CD4-positive, alpha-beta T cell treated with Interleukin-15 for 1 hour (primary cell): ENCODE data around the gene SH3BP5L.

Experiments
- DNase-seq: peaks from one replicate; pipeline ENCODE4 v3.0.0-alpha.2; 2020

Gene SH3BP5L

DNA sequence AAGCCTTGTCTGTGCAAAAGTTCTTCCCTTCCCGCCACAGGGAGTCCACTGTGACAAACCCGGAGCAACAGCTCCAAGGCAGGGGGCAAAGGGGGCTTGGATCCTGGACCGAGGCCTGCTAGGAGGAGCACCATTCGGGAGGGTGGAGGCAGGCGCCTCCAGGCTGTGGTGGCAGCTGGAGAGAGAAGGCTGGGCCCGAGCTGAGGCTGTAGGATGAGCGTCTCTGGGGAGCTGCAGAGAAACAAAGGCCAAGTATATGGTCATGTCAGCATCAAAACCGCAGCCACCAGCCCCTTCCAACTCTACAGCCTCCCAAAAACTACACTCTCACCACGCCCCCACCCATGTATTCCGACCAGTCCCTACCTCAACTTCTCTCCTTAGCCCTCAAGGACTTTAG lies 579 bp downstream of the SH3BP5L start:
- DNase-seq: no peak

DNA sequence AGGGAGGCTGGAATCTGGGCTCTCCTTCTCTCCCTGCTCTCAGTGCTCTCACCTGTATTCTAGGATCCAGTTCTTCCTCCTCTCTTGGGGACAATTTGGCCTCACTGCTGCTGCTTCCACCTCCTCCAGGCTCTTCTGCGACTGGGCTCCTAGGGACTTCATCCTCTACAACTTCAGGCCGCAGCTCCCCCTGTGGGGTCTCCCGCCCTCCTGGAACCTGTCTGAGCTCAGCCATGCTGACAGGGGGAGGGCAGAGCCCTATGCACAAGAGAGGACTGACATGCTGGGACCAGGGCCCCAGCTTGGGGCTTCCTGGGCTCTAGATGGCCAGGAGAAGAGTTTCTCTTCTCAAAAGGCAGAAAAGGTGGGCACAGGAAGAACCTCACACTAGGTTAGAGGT lies 1.0 kb downstream of the SH3BP5L start:
- DNase-seq: peak; percentile 5

DNA sequence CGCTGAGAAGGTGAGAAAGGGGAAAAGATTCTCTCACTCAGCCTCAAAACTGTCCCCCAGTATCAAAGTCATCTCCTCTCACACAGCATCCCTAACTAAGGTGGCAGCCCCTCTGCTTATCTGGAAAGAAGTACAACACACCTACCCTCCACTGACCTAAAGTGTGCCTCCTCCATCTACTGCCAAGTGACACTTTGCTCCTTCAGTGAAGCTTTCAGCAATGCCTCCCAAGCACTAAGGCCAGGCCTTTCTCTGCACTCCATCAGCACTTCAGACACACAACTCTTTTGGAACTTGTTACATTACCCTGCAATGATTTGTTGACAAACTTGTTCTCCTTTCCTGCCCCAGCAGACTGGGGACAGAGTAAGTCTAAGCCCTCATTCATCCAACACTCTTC lies 1.4 kb downstream of the SH3BP5L start:
- no peak for DNase-seq

DNA sequence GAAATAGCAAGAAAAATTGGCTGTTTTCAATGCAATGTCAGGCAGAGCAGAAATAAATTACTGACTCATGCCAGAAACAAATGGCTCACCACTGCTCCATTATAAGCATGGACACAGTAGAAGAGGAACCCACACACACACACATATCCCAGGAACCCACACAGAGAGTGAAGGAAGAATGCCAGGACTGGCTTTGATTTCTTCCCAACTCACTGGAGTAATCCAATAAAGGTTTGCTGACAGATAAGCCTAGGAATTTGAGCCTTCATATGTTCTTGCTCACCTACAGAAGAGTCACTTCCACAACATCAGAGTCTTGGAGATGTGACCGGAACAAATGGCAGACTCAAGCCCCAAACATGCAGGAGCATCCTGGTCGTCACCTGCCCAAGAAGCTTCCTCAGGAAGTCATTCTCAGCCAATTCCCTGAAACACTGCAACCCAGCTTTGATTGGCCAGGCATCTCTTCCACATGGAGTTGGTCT lies 2.2 kb downstream of the SH3BP5L start:
- DNase-seq: no peak

DNA sequence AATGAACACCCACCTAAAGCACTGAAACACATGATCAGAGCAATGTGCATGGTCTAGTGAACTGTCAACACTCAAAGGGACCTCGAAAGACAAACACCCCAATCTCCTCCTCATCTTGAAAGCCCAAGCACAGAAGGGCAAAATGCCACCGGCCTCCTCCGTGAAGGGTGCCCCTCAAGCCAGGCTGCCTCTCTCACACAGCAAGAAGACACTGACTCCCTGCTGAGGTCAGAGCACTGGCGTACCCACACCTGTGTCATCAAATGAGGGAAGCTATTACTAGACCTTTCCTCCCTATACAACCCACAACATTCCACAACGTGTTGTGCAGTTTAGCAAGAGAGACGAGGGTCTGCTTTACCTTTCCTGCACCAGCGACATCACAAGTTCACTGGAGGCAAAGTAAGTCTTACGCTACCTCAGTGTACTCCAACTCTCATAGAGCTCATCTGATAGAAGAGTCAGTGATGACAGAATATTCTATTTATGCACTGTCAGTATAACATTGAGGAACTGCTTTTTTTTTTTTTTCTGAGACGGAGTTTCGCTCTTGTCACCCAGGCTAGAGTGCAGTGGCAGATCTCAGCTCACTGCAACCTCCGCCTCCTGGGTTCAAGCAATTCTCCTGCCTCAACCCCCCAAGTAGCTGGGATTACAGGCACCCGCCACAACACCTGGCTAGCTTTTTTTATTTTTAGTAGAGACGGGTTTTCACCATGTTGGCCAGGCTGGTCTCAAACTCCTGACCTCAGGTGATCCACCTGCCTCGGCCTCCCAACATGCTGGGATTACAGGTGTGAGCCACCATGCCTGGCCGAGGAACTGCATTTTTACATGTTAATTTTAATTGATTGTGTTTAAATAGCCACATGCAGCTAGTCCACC lies 3.3 kb downstream of the SH3BP5L start:
- no peak for DNase-seq

DNA sequence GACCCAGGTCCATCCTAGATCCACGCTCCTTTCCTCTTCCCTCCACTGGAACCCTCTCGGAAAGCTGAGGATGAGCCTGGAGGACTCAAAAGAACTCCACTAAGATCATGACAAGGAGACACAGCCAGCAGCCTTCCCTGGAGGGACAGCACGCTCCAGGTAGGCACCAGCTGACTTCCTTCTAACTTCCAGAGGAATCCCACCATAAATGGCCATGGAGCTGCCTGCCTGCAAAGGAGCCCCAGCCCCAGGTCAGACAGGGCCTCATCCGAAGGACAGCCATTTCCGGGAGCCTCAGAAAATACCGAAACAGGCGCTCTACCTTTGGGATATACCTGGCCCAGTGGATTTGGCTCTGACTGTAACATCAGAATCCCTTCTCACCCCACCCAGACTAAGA lies 4.1 kb downstream of the SH3BP5L start:
- no peak for DNase-seq

DNA sequence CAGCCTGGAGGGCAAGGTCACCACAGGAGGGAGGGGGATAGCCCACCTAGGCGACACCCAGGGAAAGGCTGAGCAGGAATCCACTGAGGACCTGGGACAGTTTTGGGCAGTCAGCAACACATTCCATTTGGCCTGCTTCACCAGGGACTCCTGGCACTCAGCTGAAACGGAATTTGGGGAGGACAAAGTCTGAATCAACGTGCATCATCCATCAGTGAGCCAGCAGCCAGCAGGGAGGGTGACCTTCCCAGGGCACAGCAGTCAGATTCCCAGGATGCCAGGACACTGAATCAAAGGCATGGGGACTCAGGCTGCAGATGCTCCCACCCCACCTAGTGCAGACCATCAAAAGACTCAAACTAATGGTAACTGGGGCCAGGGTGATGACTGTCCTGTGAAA lies 4.6 kb downstream of the SH3BP5L start:
- DNase-seq: no peak

DNA sequence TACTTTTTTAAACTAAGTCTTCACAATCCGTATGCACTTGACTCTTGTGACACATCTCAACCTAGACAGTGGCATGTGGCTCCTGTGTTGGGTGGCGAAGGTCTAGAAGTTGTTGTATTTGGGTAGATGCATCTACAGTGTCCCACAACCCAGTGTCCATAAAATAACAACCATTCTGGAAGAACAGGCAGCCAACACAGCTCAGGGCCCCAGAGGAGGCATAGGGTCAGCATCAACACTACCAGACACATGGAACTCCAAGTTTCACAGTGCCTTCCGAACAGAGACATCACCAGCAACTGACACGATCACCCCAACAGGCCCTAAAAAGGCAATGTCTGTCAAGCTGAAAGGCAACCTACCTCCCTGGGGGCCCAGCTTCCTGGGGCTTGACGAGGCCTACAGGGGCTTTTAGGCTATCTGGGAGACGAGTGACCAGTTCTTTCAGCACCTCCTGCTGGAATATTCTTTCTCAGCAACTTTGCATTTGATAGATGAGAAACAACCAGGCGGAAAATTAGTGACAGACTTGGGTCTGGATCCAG lies 5.6 kb downstream of the SH3BP5L start:
- no peak for DNase-seq

DNA sequence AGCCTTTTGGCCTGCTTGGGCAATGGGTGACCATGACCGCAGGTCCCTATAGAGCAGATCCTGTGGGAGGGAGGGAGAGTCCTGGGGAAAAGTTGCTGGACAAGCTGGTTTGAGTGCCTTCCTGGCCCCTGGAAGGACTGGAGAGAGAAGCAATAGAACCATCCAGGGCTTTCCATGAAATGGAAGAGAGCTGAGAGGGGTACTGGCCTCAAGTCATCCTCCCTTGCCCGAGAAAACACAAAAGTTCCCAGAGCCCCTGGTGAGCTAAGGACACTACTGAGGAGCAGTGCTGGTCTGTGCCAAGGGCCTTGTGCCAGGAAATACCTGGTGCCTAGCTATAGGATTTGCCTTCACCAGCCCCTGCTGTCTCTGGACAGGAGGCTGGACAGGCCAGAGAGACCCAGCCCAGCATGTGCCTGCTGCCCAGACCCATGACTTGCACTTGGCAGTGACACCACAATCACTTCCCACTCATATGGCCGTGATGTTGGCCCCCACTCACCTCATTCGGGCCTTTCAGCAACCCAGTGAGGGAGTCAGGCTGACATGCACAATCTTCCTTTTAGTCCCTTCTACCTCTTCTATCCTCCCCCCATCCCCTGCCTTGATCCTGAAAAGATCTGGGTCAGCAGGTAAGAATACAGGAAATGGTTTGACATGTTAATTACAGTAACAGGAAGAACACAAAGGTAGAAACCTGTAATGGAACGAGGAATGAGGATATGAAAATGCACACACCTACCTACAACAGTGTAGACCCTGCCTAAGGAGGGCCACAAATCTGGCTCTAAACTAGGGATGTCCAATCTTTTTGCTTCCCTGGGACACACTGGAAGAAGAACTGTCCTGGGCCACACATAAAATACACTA lies 7.0 kb downstream of the SH3BP5L start:
- no peak for DNase-seq

DNA sequence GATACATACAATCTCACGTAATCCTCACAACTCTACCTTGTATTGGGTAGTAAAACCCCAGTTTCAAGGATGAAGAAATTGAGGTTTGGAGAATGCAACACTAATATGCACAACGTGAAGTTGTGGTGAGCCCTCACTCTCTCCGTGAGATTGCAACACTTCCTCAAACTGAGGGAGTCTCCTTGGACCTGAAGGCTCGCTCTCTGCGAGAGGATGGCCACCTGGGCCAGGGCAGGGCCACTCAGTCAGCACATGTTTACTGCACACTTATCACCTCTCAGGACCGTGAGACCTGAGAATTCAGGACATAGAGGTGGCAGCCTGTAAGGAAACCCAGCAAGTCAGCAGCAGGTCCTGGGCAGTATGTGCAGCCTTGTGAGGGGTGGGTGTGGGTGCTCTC lies 8.7 kb downstream of the SH3BP5L start:
- DNase-seq: peak; percentile 34

DNA sequence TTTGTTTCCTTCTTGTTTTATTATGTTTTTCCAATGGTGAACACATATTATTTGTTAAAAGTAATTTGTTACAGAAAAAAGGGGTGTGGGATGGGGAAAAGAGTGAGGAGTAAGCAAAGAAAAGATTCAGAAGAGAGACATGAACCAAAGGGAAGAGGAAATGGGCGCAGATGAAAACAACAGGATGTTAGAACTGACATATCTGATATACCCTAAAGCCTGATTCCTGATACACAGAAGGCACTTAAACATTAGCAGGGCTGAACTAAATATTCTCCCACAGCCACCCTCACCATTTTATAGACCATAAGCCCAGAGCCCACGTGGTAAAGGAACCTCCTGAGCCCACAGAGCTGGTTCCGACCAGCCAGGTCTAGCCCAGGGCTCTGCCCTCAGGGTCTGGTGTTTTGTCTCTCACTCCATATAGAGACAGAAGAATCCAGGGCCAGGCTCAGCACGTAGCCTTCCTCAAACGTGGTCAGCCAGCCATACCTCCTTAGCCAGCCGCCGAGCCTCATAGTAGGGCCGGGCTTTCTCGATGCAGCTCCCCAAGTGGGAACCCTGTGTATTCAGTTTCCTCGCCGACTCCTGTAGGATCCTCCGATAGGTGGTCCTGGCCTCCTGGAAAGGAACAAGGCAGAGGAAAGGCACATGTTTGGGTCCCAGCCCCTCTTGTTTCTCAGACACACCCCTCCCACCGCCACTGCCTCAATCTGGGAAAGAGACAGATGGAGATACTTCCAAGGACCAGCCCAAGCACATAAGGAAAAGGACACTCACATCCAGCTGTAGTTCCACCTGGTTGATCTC lies 9.5 kb downstream of the SH3BP5L start:
- DNase-seq: no peak

DNA sequence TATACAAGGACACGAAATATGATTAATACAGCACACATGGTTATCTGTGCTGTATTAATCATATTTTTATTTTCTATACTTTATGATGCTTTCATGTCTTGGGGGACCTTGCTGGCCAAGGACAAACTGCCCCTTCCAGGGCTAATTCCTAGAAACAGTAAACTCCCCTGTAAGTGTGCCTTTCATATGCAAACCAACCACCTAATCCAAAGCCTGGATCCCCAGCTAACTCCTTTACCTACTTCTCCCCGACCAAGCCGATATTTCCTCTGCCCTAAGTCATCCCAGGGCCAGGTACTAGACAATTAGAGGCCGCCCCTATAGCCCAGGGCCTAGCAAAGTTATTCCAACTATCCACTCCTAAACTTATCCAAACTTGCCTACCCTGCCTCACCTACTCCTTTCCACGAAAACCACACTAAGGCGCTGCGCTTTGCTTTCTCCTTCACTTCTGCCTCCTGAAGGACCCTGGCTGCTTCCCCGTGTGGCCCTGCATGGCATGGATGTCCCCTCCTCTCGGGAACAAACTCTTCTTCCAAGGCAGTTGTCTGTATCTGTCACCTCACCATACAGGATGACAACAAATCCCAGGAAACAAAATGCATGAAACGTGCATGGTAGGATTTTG lies 10.2 kb downstream of the SH3BP5L start:
- no peak for DNase-seq

DNA sequence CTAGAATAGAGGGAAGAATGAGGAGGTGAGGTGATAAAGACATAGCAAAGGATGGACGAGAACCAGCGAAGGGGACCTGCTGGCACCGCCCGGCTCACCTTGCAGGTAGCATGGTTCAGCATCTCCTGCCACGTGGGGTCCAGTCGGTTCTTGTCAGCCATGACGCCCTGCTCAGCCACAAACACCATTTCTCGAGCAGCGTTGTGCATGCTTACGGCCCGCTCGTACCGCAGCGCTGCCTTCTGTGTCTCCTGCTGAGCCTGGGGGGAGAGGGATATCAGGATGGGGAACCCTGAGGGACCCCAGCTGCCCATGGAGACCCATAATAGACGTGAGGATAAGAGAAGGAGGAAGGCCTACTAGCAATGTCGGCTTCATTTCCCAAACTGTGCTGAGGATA lies 11.4 kb downstream of the SH3BP5L start:
- no peak for DNase-seq

DNA sequence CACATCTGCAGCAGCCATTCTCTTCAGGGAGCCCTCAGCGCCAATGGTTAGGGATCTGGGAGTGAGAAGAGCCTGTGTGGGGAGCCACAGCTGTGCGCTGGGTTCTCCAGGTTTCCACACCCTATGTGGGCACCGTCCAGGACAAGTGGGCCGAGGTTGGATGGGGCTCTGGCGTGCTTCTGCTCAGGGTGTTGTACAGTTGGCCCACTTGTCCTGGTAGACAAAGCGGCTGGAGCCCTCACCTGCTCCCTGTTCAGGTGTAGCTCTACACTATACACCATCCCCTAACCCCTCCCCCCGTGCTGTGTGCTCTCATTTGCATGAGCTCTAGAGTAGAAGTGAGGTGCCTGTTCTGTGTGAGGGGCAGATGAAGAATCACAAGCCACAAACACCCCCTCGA lies 12.2 kb downstream of the SH3BP5L start:
- no peak for DNase-seq

DNA sequence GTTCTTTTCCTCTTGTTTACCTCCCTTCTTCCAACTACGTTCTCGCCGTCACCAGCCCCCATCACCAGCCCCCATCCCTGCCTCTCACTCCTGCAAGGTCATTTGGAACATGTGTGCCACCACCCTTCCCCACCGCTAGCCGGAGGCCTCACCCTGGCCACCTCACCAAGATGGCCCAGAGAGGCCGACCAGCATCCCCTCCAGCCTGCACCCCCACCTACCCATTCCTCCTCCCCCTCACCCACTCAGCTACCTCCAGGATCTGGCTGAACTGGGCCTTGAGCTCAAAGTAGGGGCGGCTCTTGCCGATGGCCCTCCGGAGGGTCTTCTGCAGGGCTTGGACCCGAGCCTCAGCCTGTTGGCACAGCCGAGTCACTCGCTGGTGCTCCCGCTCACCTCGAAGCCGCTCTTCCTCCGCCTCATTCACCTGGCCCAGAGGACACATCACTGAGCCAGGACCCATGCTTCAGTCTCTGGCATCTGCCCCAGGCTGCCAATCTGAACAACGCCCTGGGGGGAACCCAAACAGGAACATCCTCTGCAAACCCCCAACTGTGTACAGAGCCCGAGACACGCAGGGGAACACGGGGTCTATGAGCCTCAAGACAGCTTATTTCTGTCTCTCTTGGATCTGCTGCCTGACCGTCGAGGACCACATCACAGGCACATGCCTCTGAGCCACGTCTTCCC lies 12.8 kb downstream of the SH3BP5L start:
- DNase-seq: no peak

DNA sequence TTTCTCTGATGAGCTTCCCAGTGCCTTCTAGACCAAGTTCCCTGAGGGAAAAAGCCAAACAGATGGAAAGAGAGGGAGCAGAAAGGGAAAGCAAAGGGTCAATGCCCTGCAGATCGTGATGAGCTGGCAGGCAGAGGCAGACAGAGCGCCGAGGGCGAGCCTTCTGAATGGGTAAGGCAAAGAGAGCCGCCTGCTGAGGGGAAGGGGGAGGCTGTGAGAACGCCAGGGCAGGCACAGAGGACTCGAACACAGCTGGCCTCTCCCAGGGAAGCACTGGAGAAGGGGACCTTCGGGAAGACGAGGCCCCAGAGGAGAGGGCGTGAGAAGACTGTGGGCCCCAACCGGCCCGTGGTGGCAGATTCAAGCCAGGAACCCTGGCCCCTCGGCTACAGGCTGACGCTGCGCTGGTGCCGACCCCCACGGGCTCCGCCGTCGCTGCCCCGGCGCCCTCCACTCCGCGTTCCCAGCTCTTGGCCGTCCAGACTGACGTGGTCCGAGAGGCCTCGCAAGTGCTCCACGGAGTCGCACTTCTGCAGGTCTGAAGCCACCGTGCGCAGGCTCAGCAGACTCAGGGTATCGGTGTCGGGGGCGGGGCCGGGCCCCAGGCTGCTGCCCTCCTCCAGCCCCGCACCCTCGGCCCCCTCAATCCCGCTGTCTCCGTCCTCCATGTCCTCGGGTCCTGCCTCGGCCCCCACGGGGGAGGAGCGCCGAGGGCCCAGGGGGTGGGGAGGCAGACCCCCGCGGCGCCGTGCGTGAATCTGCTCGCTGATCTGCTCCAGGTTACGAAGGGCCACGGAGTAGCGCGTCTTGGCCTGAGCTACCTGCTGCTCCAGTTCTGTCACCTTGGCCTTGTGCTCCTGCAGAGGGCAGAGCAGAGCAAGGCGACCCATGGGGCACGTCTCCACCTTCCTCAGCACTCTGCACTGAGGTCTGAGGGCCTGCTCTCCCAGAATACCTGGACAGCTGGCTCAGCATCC lies 13.9 kb downstream of the SH3BP5L start:
- DNase-seq: no peak

DNA sequence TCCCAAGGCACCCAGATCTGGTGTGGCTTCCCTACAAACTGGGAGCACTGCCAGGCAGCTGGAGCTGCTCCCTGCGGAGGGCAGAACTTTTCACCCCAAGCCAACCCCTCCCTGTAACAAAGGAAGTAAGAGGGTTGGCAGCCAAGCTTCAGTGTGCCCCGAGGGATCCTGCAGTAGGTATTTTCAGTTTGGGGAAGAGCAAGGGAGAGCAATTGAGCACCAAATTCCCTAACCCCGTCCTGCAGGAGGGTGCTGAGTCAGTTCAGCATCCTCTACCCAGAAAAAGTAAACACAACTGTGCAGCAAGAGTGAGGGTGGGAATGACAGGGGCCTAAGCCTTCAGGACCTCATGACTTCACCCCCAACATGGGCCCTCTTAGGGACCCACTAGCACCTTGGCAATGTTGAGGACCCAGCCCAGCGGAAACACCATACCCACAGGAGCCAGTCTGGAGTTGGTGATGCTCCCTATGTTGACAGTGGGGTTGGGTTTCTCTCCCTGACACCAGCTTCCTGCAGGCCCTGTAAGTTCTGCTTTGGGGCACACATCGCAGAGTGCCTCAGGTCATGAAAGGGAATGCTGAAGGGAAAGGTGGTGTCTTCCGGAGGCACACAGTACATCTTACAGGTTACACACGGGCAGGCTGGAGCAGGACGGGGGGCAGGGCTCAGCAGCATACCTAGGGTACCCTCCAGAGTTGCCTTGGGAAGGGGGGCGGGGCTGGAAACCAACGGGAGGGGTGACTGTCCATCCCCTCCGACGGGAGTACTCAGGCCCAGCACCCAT lies 14.8 kb downstream of the SH3BP5L start:
- no peak for DNase-seq

DNA sequence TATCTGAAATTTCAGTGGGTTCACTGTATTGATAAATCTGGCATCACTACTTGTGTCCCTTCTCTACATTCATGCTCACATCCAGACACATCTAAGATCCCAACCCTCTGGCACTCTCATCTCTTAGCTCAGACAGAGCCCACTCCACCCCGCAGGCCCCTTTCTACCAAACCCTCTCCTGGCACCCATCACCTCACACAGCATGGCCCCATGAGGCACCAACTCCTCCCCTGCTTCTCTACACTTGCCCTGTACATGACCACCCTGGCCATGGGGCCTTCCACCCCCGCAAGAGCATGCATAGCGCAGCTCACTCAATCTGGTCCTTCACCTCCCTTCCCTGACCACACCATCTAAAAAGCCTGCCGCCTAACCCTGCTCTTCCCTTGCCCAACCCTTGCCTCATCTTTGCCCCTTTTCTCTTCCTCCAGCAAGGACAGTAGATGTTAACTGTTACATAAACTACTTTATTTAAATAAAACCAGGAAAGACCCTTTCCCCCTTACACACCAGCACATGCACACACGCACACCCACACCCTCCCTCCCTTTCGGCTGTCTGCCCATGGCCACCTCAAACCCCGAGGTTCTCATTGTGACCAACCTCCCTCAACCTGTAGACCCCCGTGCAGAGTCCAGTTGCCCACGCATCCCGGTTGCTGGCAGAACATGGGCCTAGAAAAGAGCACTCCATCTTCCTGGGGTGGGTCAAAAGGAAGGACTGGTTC lies 15.6 kb downstream of the SH3BP5L start:
- no peak for DNase-seq

DNA sequence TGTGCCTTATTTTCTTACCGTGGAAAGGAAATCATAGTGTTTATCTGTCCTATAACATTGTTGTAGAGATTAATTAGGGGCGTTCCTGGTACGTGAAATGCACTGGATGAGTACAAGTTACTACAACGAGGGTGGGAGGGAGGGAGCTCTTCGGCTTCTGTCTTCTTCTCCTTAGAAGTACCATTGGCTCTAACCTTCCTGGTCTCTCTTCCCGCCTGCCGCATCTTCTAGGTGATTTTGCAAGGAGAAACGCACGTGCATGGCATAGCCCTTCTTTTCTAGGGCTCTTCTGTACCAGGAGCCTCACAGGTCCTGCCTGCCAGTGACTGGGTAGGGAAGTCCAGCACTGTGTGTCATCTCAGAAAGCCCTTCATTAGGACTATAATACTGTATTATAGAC lies 16.8 kb downstream of the SH3BP5L start:
- no peak for DNase-seq
